ENCODE results near the gene LALBA.
A peak's percentile ranks its signal among the peaks of the same experiment; 100 is the strongest.

The LALBA gene
- total RNA-seq, result 0 reads per million in 3 donors

GRCh38 chr12:48569946-48570345, at the start of gene LALBA:
Gene LALBA (minus strand): TSS chr12:48570046. CDS start chr12:48570020, 26 bp downstream.
- H3K4me3 ChIP-seq (ENCODE audit: insufficient read depth, low read depth, low read length, poor library complexity, severe bottlenecking), result no peak within 1 kb of the TSS
- DNase-seq, result no peak
- H3K36me3 ChIP-seq (ENCODE audit: control insufficient read depth, insufficient read depth, low read length), result no peaks in the 10 kb centered on the region
- H3K27ac ChIP-seq (ENCODE audit: insufficient read depth, low read length, poor library complexity, severe bottlenecking), result no peak within 1 kb of the TSS
- H3K4me1 ChIP-seq (ENCODE audit: control insufficient read depth, insufficient read depth, low read length, poor library complexity, severe bottlenecking), result no peaks in the 10 kb centered on the region
- no peaks in the 10 kb centered on the region for H3K27me3 ChIP-seq (replicated peaks; ENCODE audit: control insufficient read depth, insufficient read depth, low read length, poor library complexity, severe bottlenecking)
- no peaks in the 10 kb centered on the region for H3K9me3 ChIP-seq (ENCODE audit: control insufficient read depth, low read length)

GRCh38 chr12:48618541-48618940, 48.7 kb upstream of the LALBA start:
- no peaks in the 10 kb centered on the region for H3K4me1 ChIP-seq (ENCODE audit: control insufficient read depth, insufficient read depth, low read length, poor library complexity, severe bottlenecking)
- DNase-seq, result peak; percentile 32 to 56 (median 38)
- H3K36me3 ChIP-seq (ENCODE audit: control insufficient read depth, insufficient read depth, low read length), result no peaks in the 10 kb centered on the region
- H3K27ac ChIP-seq (ENCODE audit: insufficient read depth, low read length, poor library complexity, severe bottlenecking), result no peak overlapping the region
- H3K4me3 ChIP-seq (ENCODE audit: insufficient read depth, low read depth, low read length, poor library complexity, severe bottlenecking), result no peak overlapping the region
- H3K9me3 ChIP-seq (ENCODE audit: control insufficient read depth, low read length), result no peaks in the 10 kb centered on the region
- H3K27me3 ChIP-seq (replicated peaks; ENCODE audit: control insufficient read depth, insufficient read depth, low read length, poor library complexity, severe bottlenecking), result no peaks in the 10 kb centered on the region

- H3K4me3 ChIP-seq (ENCODE audit: insufficient read depth, low read depth, low read length, poor library complexity, severe bottlenecking), result no peak overlapping the region
- no peaks in the 10 kb centered on the region for H3K36me3 ChIP-seq (ENCODE audit: control insufficient read depth, insufficient read depth, low read length)
- no peak for DNase-seq
- H3K4me1 ChIP-seq (ENCODE audit: control insufficient read depth, insufficient read depth, low read length, poor library complexity, severe bottlenecking), result no peaks in the 10 kb centered on the region
- H3K27me3 ChIP-seq (replicated peaks; ENCODE audit: control insufficient read depth, insufficient read depth, low read length, poor library complexity, severe bottlenecking), result no peaks in the 10 kb centered on the region
- H3K27ac ChIP-seq (ENCODE audit: insufficient read depth, low read length, poor library complexity, severe bottlenecking), result no peak overlapping the region
- H3K9me3 ChIP-seq (ENCODE audit: control insufficient read depth, low read length), result no peaks in the 10 kb centered on the region
These were observed 45.8 kb upstream of the LALBA start for GRCh38 chr12:48615681-48616080.

GRCh38 chr12:48613321-48613720, 43.5 kb upstream of the LALBA start:
- H3K4me3 ChIP-seq (ENCODE audit: insufficient read depth, low read depth, low read length, poor library complexity, severe bottlenecking), result no peak overlapping the region
- H3K4me1 ChIP-seq (ENCODE audit: control insufficient read depth, insufficient read depth, low read length, poor library complexity, severe bottlenecking), result no peaks in the 10 kb centered on the region
- H3K27ac ChIP-seq (ENCODE audit: insufficient read depth, low read length, poor library complexity, severe bottlenecking), result no peak overlapping the region
- H3K27me3 ChIP-seq (replicated peaks; ENCODE audit: control insufficient read depth, insufficient read depth, low read length, poor library complexity, severe bottlenecking), result no peaks in the 10 kb centered on the region
- no peak for DNase-seq
- H3K36me3 ChIP-seq (ENCODE audit: control insufficient read depth, insufficient read depth, low read length), result no peaks in the 10 kb centered on the region
- H3K9me3 ChIP-seq (ENCODE audit: control insufficient read depth, low read length), result peaks cover 8% of the 10 kb centered on the region

- H3K4me1 ChIP-seq (ENCODE audit: control insufficient read depth, insufficient read depth, low read length, poor library complexity, severe bottlenecking), result no peaks in the 10 kb centered on the region
- no peaks in the 10 kb centered on the region for H3K36me3 ChIP-seq (ENCODE audit: control insufficient read depth, insufficient read depth, low read length)
- no peaks in the 10 kb centered on the region for H3K27me3 ChIP-seq (replicated peaks; ENCODE audit: control insufficient read depth, insufficient read depth, low read length, poor library complexity, severe bottlenecking)
- H3K9me3 ChIP-seq (ENCODE audit: control insufficient read depth, low read length), result peaks cover 8% of the 10 kb centered on the region
- H3K27ac ChIP-seq (ENCODE audit: insufficient read depth, low read length, poor library complexity, severe bottlenecking), result no peak overlapping the region
- H3K4me3 ChIP-seq (ENCODE audit: insufficient read depth, low read depth, low read length, poor library complexity, severe bottlenecking), result no peak overlapping the region
- DNase-seq, result no peak
These were observed 32.5 kb upstream of the LALBA start for GRCh38 chr12:48602192-48602989.

- Histone ChIP-seq H3K27ac (ENCODE audit: insufficient read depth, low read length, poor library complexity, severe bottlenecking) (no peak overlapping the region), H3K4me3 (ENCODE audit: insufficient read depth, low read depth, low read length, poor library complexity, severe bottlenecking) (no peak overlapping the region), H3K36me3 (ENCODE audit: control insufficient read depth, insufficient read depth, low read length) (no peaks in the 10 kb centered on the region), H3K27me3 (replicated peaks; ENCODE audit: control insufficient read depth, insufficient read depth, low read length, poor library complexity, severe bottlenecking) (no peaks in the 10 kb centered on the region), H3K4me1 (ENCODE audit: control insufficient read depth, insufficient read depth, low read length, poor library complexity, severe bottlenecking) (no peaks in the 10 kb centered on the region), H3K9me3 (ENCODE audit: control insufficient read depth, low read length) (peaks cover 2% of the 10 kb centered on the region)
- DNase-seq, result no peak
These were observed 31.3 kb upstream of the LALBA start for GRCh38 chr12:48601013-48601756.

- no peaks in the 10 kb centered on the region for H3K36me3 ChIP-seq (ENCODE audit: control insufficient read depth, insufficient read depth, low read length)
- no peaks in the 10 kb centered on the region for H3K9me3 ChIP-seq (ENCODE audit: control insufficient read depth, low read length)
- no peak overlapping the region for H3K4me3 ChIP-seq (ENCODE audit: insufficient read depth, low read depth, low read length, poor library complexity, severe bottlenecking)
- no peak overlapping the region for H3K27ac ChIP-seq (ENCODE audit: insufficient read depth, low read length, poor library complexity, severe bottlenecking)
- DNase-seq, result no peak
- no peaks in the 10 kb centered on the region for H3K4me1 ChIP-seq (ENCODE audit: control insufficient read depth, insufficient read depth, low read length, poor library complexity, severe bottlenecking)
- no peaks in the 10 kb centered on the region for H3K27me3 ChIP-seq (replicated peaks; ENCODE audit: control insufficient read depth, insufficient read depth, low read length, poor library complexity, severe bottlenecking)
These were observed 30.7 kb upstream of the LALBA start for GRCh38 chr12:48600552-48600951.

- Histone ChIP-seq H3K4me1 (ENCODE audit: control insufficient read depth, insufficient read depth, low read length, poor library complexity, severe bottlenecking) (no peaks in the 10 kb centered on the region), H3K27ac (ENCODE audit: insufficient read depth, low read length, poor library complexity, severe bottlenecking) (no peak overlapping the region), H3K9me3 (ENCODE audit: control insufficient read depth, low read length) (no peaks in the 10 kb centered on the region), H3K27me3 (replicated peaks; ENCODE audit: control insufficient read depth, insufficient read depth, low read length, poor library complexity, severe bottlenecking) (peaks cover 6% of the 10 kb centered on the region), H3K4me3 (ENCODE audit: insufficient read depth, low read depth, low read length, poor library complexity, severe bottlenecking) (no peak overlapping the region), H3K36me3 (ENCODE audit: control insufficient read depth, insufficient read depth, low read length) (no peaks in the 10 kb centered on the region)
- no peak for DNase-seq
These were observed 22.8 kb upstream of the LALBA start for GRCh38 chr12:48592591-48593086.

- DNase-seq, result no peak
- H3K4me1 ChIP-seq (ENCODE audit: control insufficient read depth, insufficient read depth, low read length, poor library complexity, severe bottlenecking), result no peaks in the 10 kb centered on the region
- H3K9me3 ChIP-seq (ENCODE audit: control insufficient read depth, low read length), result no peaks in the 10 kb centered on the region
- H3K27ac ChIP-seq (ENCODE audit: insufficient read depth, low read length, poor library complexity, severe bottlenecking), result no peak overlapping the region
- H3K4me3 ChIP-seq (ENCODE audit: insufficient read depth, low read depth, low read length, poor library complexity, severe bottlenecking), result no peak overlapping the region
- no peaks in the 10 kb centered on the region for H3K27me3 ChIP-seq (replicated peaks; ENCODE audit: control insufficient read depth, insufficient read depth, low read length, poor library complexity, severe bottlenecking)
- H3K36me3 ChIP-seq (ENCODE audit: control insufficient read depth, insufficient read depth, low read length), result no peaks in the 10 kb centered on the region
These were observed 16.5 kb upstream of the LALBA start for GRCh38 chr12:48586361-48586760.

GRCh38 chr12:48583728-48584127, 13.9 kb upstream of the LALBA start:
- no peak for DNase-seq
- Histone ChIP-seq H3K36me3 (ENCODE audit: control insufficient read depth, insufficient read depth, low read length) (no peaks in the 10 kb centered on the region), H3K27me3 (replicated peaks; ENCODE audit: control insufficient read depth, insufficient read depth, low read length, poor library complexity, severe bottlenecking) (no peaks in the 10 kb centered on the region), H3K27ac (ENCODE audit: insufficient read depth, low read length, poor library complexity, severe bottlenecking) (no peak overlapping the region), H3K4me3 (ENCODE audit: insufficient read depth, low read depth, low read length, poor library complexity, severe bottlenecking) (no peak overlapping the region), H3K4me1 (ENCODE audit: control insufficient read depth, insufficient read depth, low read length, poor library complexity, severe bottlenecking) (no peaks in the 10 kb centered on the region), H3K9me3 (ENCODE audit: control insufficient read depth, low read length) (no peaks in the 10 kb centered on the region)
